K562 (cell line): ENCODE data around the gene ADARB2. TPM values are rescaled to one million over a fixed set of nuclear protein-coding genes. Genes with fewer than 3 reads are reported as not detected.

Experiments
- ATAC-seq: fragments of 200-7000 bp; cut with Tn5 transposase; 3 replicates; pipeline ENCODE4 v1.9.1; 2020; ENCODE audit warnings: moderate library complexity
- BruUV-seq: library from RNA; stranded (reverse); fragments of 400-500 nt; replicated peaks from 2 replicates; lab custom pipeline; 2021; lab: Mats Ljungman, UMichigan
- CTCF ChIA-PET: fragments of 300-600 bp; formaldehyde crosslinking; extraction: SDS; loops from one replicate; lab custom pipeline; 2021; ENCODE audit warnings: low intra/inter-chr PET ratio; lab: Yijun Ruan, JAX
- POLR2A ChIA-PET: fragments of 300-600, 350-650 bp; sonication (Branson Sonifier 250); formaldehyde crosslinking; extraction: SDS; loops from one replicate; lab custom pipeline; 2021; ENCODE audit warnings: antibody characterized with exemption, inconsistent platforms; lab: Yijun Ruan, JAX
- DNase-seq, 4 experiments: peaks; one replicate each; pipeline versions ENCODE4 v3.0.0 to v3.0.0-alpha.2; 2011 to 2018; ENCODE audit warnings: low spot score in 3 of 4, mixed read lengths in 3 of 4; ENCODE audit errors: extremely low read depth in 1 of 4
- FAIRE-seq: peaks from 2 replicates; lab custom pipeline; 2011; peaks lifted over from hg19 to GRCh38; lab: Jason Lieb, UNC
- H2AFZ ChIP-seq: 2 replicates; pipeline ENCODE4 v1.6.0; 2011; ENCODE audit warnings: low read depth, low read length, control low read depth, inconsistent platforms
- H3K27ac ChIP-seq: fragments of 200-600 bp; 3 replicates; pipeline ENCODE4 v1.8.0; 2011; ENCODE audit warnings: low read depth, mild to moderate bottlenecking, control low read depth, inconsistent platforms, low read length, moderate library complexity, mixed read lengths; ENCODE audit errors: extremely low read depth
- H3K27me3 ChIP-seq, 2 experiments: fragments of 300-600 bp in 1 of 2; 2 replicates in 1 of 2; 3 replicates in 1 of 2; pipeline versions ENCODE4 v1.6.0 to v1.8.0; 2011; ENCODE audit warnings: inconsistent platforms in 2 of 2, low read length in 2 of 2, mild to moderate bottlenecking in 1 of 2, mixed read lengths in 1 of 2, moderate library complexity in 1 of 2; ENCODE audit not compliant: control insufficient read depth in 2 of 2, insufficient read depth in 2 of 2
- H3K36me3 ChIP-seq: fragments of 300-600 bp; 3 replicates; pipeline ENCODE4 v1.8.0; 2011; ENCODE audit warnings: mild to moderate bottlenecking, low read length, inconsistent platforms; ENCODE audit not compliant: control insufficient read depth, insufficient read depth
- H3K4me1 ChIP-seq, 2 experiments: fragments of 200-600 bp in 1 of 2; replicated peaks in 1 of 2; 2 replicates in 1 of 2; 3 replicates in 1 of 2; pipeline versions ENCODE4 v1.5.1 to v1.8.0; 2011; ENCODE audit warnings: inconsistent platforms in 2 of 2, low read length in 2 of 2, mild to moderate bottlenecking in 1 of 2, mixed read lengths in 1 of 2, moderate library complexity in 1 of 2; ENCODE audit not compliant: control insufficient read depth in 2 of 2, insufficient read depth in 2 of 2
- H3K4me2 ChIP-seq: 2 replicates; pipeline ENCODE4 v1.6.1; 2011; ENCODE audit warnings: low read length, control low read depth, inconsistent platforms, mixed read lengths; ENCODE audit not compliant: insufficient read depth
- H3K4me3 ChIP-seq: fragments of 200-600 bp; sonication (generic), shearing (Covaris generic); 2 replicates; pipeline ENCODE4 v1.5.1; 2016; ENCODE audit warnings: control low read depth, inconsistent platforms
- H3K79me2 ChIP-seq: fragments of 200-600 bp; 3 replicates; pipeline ENCODE4 v1.8.0; 2011; ENCODE audit warnings: low read length, inconsistent platforms; ENCODE audit not compliant: control insufficient read depth, insufficient read depth
- H3K9ac ChIP-seq, 2 experiments: 2 replicates each; pipeline versions ENCODE4 v1.6.0 to v1.6.1; 2011; ENCODE audit warnings: low read depth in 2 of 2, low read length in 2 of 2, control low read depth in 1 of 2, inconsistent platforms in 1 of 2, mild to moderate bottlenecking in 1 of 2, mixed read lengths in 1 of 2; ENCODE audit not compliant: insufficient read depth in 1 of 2
- H3K9me1 ChIP-seq: one replicate; pipeline ENCODE4 v1.6.0; 2011; ENCODE audit warnings: inconsistent platforms, mild to moderate bottlenecking, low read length, moderate library complexity; ENCODE audit not compliant: control insufficient read depth, insufficient read depth
- H3K9me3 ChIP-seq: replicated peaks from 2 replicates; pipeline ENCODE4 v1.5.1; 2011; ENCODE audit warnings: low read depth, low read length, inconsistent platforms; ENCODE audit not compliant: control insufficient read depth, insufficient read depth
- H4K20me1 ChIP-seq: replicated peaks from 2 replicates; pipeline ENCODE4 v1.6.1; 2011; ENCODE audit warnings: low read length, inconsistent platforms, mixed read lengths; ENCODE audit not compliant: control insufficient read depth, insufficient read depth
- EHMT2 ChIP-seq: fragments of 450-650 bp; IDR thresholded peaks from 2 replicates; pipeline ENCODE4 v1.6.1; 2018; ENCODE audit warnings: antibody characterized with exemption
- EWSR1 ChIP-seq: fragments of 450-650 bp; IDR thresholded peaks from 2 replicates; pipeline ENCODE4 v1.6.1; 2018; ENCODE audit warnings: borderline replicate concordance, mild to moderate bottlenecking, low read depth, moderate library complexity; ENCODE audit not compliant: partially characterized antibody
- FUS ChIP-seq: fragments of 200-400 bp; formaldehyde crosslinking; optimal IDR thresholded peaks from 2 replicates; pipeline ENCODE3; 2017; ENCODE audit warnings: low read depth, low read length
- HCFC1 ChIP-seq: IDR thresholded peaks from 2 replicates; pipeline ENCODE4 v1.6.1; 2012; ENCODE audit warnings: low read depth, low read length, improper control_type of control experiment
- HDAC2 ChIP-seq: fragments of 450-650 bp; IDR thresholded peaks from 2 replicates; pipeline ENCODE4 v1.6.1; 2016; ENCODE audit warnings: mild to moderate bottlenecking
- HES1 ChIP-seq: fragments of 450-650 bp; IDR thresholded peaks from 2 replicates; pipeline ENCODE4 v1.6.1; 2016; ENCODE audit warnings: low read depth, mild to moderate bottlenecking, moderate library complexity
- HMG20B ChIP-seq: fragments of 250-450 bp; sonication (Bioruptor Pico); IDR thresholded peaks from 2 replicates; pipeline ENCODE4 v1.5.0; 2021; ENCODE audit warnings: mild to moderate bottlenecking
- NR2F6 ChIP-seq: fragments of 450-650 bp; formaldehyde crosslinking; IDR thresholded peaks from 2 replicates; pipeline ENCODE4 v1.4.0; 2020; ENCODE audit warnings: mild to moderate bottlenecking
- RBFOX2 ChIP-seq: fragments of 200-400 bp; formaldehyde crosslinking; IDR thresholded peaks from 2 replicates; pipeline ENCODE4 v1.6.1; 2017; ENCODE audit warnings: low read depth, mild to moderate bottlenecking, low read length, moderate library complexity
- RBM22 ChIP-seq: fragments of 200-400 bp; formaldehyde crosslinking; IDR thresholded peaks from 2 replicates; pipeline ENCODE4 v1.6.1; 2018; ENCODE audit warnings: low read length, low read depth; ENCODE audit not compliant: poor library complexity, severe bottlenecking
- SMAD2 ChIP-seq: fragments of 150-350 bp; IDR thresholded peaks from 2 replicates; pipeline ENCODE4 v1.6.1; 2014; ENCODE audit warnings: low read depth, mild to moderate bottlenecking, low read length
- ZFX ChIP-seq: sonication (generic); formaldehyde crosslinking; IDR thresholded peaks from 2 replicates; pipeline ENCODE4 v1.8.0; 2022; ENCODE audit warnings: mild to moderate bottlenecking, missing genetic modification reagents, moderate library complexity
- ZNF24 ChIP-seq: fragments of 450-650 bp; IDR thresholded peaks from 2 replicates; pipeline ENCODE4 v1.6.1; 2016
- WGBS: fragments of 100-300 bp; shearing (Covaris generic); methylation state at CpG from one replicate; pipeline ENCODE4 v1.1.6; 2016; ENCODE audit warnings: low coverage, mixed read lengths; ENCODE audit not compliant: insufficient coverage; ENCODE audit errors: missing lambda C conversion rate; 5-methylcytosine and 5-hydroxymethylcytosine counted together
- in situ Hi-C: fragments of 300-500 bp; cut with MboI; formaldehyde crosslinking; loops from 4 replicates; pipeline ENCODE4 v1.15.0; 2018; ENCODE audit warnings: inconsistent platforms, mixed read lengths
- intact Hi-C: fragments of 100-400 bp; cut with micrococcal nuclease; formaldehyde crosslinking; loops from 2 replicates; pipeline ENCODE4 v1.14.2; 2022
- polyA plus RNA-seq, 8 experiments: library from polyadenylated mRNA; depleted of rRNA in 4 of 8; stranded (reverse) in 5 of 8; unstranded in 3 of 8; fragments of >200 nt; fragmentation: Nextera tagmentation in 2 of 8; fragmentation: Illumina TruSeq in 1 of 8; extraction: Ambion mirVana in 2 of 8; extraction: Trizol in 1 of 8; gene quantifications; 2 replicates each; pipeline versions ENCODE4 v1.2.1 to v1.2.3, GENCODE V29; 2011 to 2014; ENCODE audit warnings: inconsistent platforms in 1 of 8, missing spikeins in 1 of 8
- total RNA-seq, 7 experiments: library from RNA; depleted of rRNA in 6 of 7; stranded (reverse); fragments of >200 nt in 6 of 7; fragmentation: Illumina TruSeq in 2 of 7; extraction: Trizol in 2 of 7; gene quantifications; 2 replicates each; pipeline versions ENCODE4 v1.2.1 to v1.2.3, GENCODE V29; 2011 to 2021; ENCODE audit warnings: low replicate concordance in 1 of 7
- TF ChIP-seq, protein P1 (sequence below): fragments of 250-450 bp; sonication (Bioruptor Pico); IDR thresholded peaks from 2 replicates; pipeline ENCODE4 v1.8.0; 2022; ENCODE audit warnings: moderate library complexity, mild to moderate bottlenecking, inconsistent platforms
- TF ChIP-seq, protein P2 (sequence below): fragments of 250-450 bp; sonication (Bioruptor Pico); IDR thresholded peaks from 2 replicates; pipeline ENCODE4 v1.5.0; 2020; ENCODE audit warnings: mild to moderate bottlenecking, borderline replicate concordance
- TF ChIP-seq, protein P3 (sequence below): fragments of 250-450 bp; sonication (Bioruptor Pico); IDR thresholded peaks from 2 replicates; pipeline ENCODE4 v1.8.0; 2021; ENCODE audit warnings: mild to moderate bottlenecking, moderate library complexity

The ADARB2 gene
- total and polyA plus RNA-seq, 9 of the 15 experiments (the other 6 are each of a cell fraction or from before 2014, with no cell fraction given): not detected

- ATAC-seq: no peak
- no peaks in the 10 kb centered on the region; the same call in 1 of the 2 replicates for H4K20me1 ChIP-seq
- H3K4me3 ChIP-seq: no peak overlapping the region
- CTCF ChIA-PET: no interaction called here
- BruUV-seq: no TSS peak
- in situ Hi-C loops (no loop called here), intact Hi-C loops (no loop called here)
- no peak overlapping the region for H3K27ac ChIP-seq
- 0 out of 5 replicates have a peak, but pooled peaks cover 0 to 3% of the 10 kb centered on the region in 2 experiments for H3K4me1 ChIP-seq
- H3K79me2 ChIP-seq: no peaks in the 10 kb centered on the region
- WGBS: 0% methylated on average over 18 of the region's 18 CpGs
- no peaks in the 10 kb centered on the region for H3K9me3 ChIP-seq
- H2AFZ ChIP-seq: no peak overlapping the region
- peaks cover 4 to 16% of the 10 kb centered on the region in 2 experiments; a peak in 3 of 5 replicates for H3K27me3 ChIP-seq
- DNase-seq: no peak
- H3K9ac ChIP-seq: no peak overlapping the region
- POLR2A ChIA-PET: interaction anchor here (0.7 kb wide), 1 partner anchor 10 kb away, joined by 3 read pairs; no protein-coding TSS in a partner anchor
- H3K36me3 ChIP-seq: no peaks in the 10 kb centered on the region
- no peak for FAIRE-seq
- H3K4me2 ChIP-seq: no peak overlapping the region
- H3K9me1 ChIP-seq: peaks cover 3% of the 10 kb centered on the region
- TF ChIP-seq, protein P1, sequence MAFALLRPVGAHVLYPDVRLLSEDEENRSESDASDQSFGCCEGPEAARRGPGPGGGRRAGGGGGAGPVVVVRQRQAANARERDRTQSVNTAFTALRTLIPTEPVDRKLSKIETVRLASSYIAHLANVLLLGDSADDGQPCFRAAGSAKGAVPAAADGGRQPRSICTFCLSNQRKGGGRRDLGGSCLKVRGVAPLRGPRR (CRISPR knock-in tag): no peak
- TF ChIP-seq HES1 (no peak), NR2F6 (CRISPR knock-in tag) (no peak), RBFOX2 (no peak), SMAD2 (no peak), ZFX (CRISPR knock-in tag) (no peak), HDAC2 (no peak), EWSR1 (no peak), RBM22 (no peak), FUS (no peak), HCFC1 (no peak), ZNF24 (no peak), EHMT2 (no peak), HMG20B (no peak)
- TF ChIP-seq, protein P2, sequence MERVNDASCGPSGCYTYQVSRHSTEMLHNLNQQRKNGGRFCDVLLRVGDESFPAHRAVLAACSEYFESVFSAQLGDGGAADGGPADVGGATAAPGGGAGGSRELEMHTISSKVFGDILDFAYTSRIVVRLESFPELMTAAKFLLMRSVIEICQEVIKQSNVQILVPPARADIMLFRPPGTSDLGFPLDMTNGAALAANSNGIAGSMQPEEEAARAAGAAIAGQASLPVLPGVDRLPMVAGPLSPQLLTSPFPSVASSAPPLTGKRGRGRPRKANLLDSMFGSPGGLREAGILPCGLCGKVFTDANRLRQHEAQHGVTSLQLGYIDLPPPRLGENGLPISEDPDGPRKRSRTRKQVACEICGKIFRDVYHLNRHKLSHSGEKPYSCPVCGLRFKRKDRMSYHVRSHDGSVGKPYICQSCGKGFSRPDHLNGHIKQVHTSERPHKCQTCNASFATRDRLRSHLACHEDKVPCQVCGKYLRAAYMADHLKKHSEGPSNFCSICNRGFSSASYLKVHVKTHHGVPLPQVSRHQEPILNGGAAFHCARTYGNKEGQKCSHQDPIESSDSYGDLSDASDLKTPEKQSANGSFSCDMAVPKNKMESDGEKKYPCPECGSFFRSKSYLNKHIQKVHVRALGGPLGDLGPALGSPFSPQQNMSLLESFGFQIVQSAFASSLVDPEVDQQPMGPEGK: no peak
- TF ChIP-seq, protein P3, sequence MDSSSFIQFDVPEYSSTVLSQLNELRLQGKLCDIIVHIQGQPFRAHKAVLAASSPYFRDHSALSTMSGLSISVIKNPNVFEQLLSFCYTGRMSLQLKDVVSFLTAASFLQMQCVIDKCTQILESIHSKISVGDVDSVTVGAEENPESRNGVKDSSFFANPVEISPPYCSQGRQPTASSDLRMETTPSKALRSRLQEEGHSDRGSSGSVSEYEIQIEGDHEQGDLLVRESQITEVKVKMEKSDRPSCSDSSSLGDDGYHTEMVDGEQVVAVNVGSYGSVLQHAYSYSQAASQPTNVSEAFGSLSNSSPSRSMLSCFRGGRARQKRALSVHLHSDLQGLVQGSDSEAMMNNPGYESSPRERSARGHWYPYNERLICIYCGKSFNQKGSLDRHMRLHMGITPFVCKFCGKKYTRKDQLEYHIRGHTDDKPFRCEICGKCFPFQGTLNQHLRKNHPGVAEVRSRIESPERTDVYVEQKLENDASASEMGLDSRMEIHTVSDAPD (CRISPR knock-in tag): no peak
These were observed 24.2 kb downstream of the ADARB2 start for GRCh38 chr10:1712944-1713671.
